ENCODE data around the gene ZMYM1.
"Not testable (repeated sequence)": the region's sequence is repeated elsewhere in the genome, so short reads cannot be mapped to it uniquely, and the experiment has no call there.

DNA sequence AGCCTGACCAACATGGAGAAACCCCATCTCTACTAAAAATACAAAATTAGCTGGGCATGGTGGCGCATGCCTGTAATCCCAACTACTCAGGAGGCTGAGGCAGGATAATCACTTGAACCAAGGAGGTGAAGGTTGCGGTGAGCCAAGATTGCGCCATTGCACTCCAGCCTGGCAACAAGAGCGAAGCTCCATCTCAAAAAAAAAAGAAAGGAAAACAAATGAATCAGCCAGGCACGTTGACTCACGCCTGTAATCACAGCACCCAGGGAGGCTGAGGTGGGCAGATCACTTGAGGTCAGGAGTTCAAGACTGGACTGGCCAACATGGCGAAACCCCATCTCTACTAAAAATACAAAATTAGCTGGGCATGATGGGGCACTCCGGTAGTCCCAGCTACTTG is 2.8 kb upstream of the ZMYM1 start:
- TF ChIP-seq, protein P1, sequence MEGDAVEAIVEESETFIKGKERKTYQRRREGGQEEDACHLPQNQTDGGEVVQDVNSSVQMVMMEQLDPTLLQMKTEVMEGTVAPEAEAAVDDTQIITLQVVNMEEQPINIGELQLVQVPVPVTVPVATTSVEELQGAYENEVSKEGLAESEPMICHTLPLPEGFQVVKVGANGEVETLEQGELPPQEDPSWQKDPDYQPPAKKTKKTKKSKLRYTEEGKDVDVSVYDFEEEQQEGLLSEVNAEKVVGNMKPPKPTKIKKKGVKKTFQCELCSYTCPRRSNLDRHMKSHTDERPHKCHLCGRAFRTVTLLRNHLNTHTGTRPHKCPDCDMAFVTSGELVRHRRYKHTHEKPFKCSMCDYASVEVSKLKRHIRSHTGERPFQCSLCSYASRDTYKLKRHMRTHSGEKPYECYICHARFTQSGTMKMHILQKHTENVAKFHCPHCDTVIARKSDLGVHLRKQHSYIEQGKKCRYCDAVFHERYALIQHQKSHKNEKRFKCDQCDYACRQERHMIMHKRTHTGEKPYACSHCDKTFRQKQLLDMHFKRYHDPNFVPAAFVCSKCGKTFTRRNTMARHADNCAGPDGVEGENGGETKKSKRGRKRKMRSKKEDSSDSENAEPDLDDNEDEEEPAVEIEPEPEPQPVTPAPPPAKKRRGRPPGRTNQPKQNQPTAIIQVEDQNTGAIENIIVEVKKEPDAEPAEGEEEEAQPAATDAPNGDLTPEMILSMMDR (IDR thresholded peaks at IDR 0.05; ENCODE audit: low read length): not testable (repeated sequence)
- TF ChIP-seq EZH2 (IDR thresholded peaks at IDR 0.05; ENCODE audit: borderline replicate concordance, low read length): not testable (repeated sequence)
